Activated CD4-positive, alpha-beta T cell treated with anti-CD3 and anti-CD28 coated beads, Interleukin-2, amount 50 U/mL, for 16 hours (primary cell): Measurements from ENCODE around the gene SLC6A11.

Experiments used
- DNase-seq: peaks from one replicate; pipeline ENCODE4 v3.0.0-alpha.2; 2020

The SLC6A11 gene

GRCh38 chr3:10985181-10985580 is 169.2 kb downstream of the SLC6A11 start:
- no peak for DNase-seq

DNA sequence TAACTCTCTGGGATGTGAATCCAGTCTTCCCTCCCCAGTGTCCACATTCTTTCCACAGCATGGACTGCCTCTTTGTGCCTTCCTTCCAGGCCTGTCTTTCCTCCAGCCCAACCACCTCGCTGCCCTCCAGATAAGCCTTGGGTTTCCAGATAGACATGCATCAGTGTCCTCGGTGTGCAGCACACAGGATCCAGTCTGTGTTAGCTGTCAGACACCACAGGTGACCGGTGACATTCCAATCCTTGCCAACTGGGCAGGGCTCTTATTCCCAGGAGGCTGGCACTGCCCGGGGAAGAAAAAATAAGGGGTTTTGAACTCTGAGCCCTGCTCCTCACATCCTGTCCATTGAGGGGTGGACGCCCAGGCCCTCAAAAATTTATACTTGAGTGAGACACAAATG is 170.6 kb downstream of the SLC6A11 start:
- DNase-seq: no peak

DNA sequence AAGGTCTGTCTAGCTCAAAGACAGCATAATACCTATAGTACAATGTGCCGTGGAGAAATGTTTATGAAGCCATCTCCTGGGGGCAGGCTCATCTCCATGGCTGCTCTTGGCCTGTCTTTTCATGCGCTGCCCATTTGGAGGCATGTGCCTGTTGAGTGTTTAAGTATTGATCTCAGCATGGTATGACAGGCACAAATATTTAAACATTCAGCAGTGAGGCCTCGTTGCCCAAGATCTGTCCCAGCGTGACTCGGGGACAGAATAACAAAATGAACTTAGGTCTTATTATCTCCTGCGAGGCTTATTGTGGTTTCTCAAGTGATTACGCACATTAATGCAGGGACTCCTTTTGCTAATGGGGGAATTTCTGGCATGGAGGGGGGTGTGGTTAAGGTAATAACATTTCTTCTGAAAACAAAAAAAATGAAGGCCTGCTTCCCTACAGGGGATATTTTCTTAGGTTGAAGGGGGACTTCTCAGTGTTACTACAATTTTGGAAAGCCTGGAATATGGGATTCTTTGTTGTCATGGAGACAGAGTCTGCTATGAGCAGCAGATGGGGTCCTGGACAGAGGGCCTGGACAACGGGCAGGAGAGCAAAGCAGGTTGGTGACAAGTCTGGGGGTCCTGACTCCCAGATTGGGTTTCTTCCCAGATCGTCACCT is 172.1 kb downstream of the SLC6A11 start:
- no peak for DNase-seq

- DNase-seq: no peak
Observed at GRCh38 chr3:10988991-10989484, 173.0 kb downstream of the SLC6A11 start.
